ENCODE results near the gene INPP5K.
"Not testable (repeated sequence)": the region's sequence is repeated elsewhere in the genome, so short reads cannot be mapped to it uniquely, and the experiment has no call there.

Gene INPP5K

DNA sequence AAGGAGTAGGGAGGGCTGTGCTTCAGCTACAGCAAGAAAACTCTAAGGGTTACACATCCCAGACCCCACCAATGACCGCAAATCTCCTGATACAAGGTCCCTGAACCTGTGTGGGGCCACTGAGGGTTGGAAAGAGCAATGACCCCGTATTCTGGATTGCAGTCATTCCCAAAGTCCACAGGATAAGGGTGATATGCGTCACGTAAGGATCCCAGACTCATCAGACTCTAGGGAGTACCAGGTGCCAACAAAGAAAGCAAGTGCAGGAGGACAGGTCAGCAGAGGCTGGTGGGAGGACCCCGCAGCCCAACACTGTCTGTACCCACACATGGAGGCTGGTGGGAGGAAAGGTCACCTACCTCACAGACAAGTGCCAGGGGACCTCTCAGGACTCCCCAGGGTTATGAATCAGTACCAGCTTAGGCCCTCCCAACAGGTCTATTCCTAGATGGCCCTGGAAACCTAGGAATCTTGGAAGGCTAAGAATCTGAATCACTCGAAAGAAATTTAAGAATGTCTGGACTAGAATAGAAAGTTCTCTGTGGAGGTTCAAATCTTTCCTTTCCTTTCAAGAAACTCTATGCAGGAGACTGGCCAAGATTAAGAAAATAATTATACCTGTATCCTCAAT is 30.0 kb upstream of the INPP5K start:
- no peak for DNase-seq

DNA sequence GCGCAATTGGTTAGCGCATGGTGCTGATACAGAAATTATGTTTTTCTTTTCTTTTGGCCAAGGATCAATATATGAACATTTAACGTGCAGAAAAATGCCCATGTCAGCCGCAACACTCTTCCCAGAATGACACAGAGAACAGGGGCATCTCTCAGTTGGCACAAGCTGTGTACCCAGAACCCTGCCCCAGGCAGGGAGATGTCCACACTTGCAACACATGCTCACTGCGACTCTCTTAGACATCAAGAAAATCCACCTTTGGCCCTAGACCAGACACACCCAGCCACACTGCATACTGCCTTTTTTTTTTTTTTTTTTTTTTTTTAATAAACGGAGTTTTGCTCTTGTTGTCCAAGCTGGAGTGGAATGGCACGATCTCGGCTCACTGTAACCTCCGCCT is 29.2 kb upstream of the INPP5K start:
- no peak for DNase-seq

DNA sequence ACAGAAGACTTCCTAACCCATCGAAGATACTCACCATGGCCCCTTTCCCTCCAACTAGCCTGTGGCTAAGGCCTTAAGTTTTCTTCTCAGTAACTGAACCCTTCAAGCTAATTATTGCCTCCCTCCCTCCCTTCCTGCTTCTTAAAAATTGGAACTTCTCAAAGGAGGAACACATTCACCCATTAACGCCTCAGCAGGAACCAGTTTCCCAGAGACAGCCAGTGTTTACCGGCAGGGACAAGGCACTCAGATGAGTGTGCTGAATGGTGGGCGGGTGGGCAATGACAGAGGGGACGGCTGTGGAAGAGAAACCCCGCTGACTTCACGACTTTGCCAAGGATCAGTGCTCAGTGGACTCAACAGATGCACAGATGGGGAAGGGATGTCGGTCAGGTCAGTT is 25.9 kb upstream of the INPP5K start:
- no peak for DNase-seq

DNA sequence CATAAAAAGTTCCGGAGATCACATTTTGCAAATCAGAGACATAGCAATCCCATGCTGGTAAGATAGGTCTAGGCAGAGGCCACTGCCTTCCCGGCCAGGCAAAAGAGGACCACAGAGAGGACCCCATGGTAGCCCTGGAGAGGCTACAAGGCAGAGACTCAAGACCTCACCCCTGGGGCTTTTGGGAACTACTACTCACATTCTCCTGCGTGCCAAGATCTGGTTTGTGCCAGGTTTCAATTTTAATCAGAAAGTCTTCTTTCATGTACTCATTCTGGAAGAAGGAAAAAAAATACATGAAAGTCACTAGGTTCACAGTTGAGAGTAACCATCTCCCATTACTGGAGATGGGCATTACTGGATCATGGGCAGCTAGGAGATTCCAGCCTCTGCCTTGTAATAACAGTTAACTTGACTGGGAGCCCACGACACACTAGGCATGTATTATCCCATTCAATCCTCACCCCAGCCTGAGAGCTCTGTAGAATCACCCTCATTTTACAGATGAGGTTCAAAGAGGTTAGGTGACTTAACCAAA is 25.0 kb upstream of the INPP5K start:
- DNase-seq: no peak

DNA sequence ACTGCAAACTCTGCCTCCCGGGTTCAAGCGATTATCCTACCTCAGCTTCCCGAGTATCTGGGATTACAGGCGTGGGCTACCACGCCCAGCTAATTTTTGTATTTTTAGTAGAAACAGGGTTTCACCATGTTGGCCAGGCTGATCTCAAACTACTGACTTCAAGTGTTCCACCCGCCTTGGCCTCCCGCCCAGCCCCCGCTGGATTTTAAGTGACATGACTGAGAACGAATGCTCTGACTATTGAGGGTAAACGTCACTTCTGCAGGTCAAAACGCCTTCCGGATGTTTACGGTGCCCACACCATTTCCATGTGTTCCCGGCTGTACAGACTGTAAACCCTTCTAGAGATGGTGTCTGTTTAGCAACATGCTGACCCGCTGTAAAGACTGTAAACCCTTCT is 23.4 kb upstream of the INPP5K start:
- DNase-seq: no peak

DNA sequence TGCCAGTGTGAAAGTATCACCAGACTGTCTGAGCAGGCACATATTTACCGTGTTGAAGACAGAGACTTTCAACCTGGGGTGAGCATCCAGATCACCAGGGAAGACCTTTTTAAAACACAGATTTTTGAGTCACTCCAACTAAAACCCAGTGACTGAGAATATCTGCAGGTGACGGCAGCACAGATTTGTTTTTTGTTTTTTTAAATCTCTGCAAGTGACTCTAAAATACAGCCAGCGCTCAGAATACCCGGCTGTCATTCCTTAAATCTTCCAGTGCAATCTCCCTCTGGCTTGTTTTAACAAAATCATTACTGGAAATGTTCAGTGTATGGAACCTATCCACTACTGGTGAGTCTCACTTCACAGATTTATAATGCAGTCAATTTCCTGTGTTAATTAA is 19.3 kb upstream of the INPP5K start:
- DNase-seq: no peak

DNA sequence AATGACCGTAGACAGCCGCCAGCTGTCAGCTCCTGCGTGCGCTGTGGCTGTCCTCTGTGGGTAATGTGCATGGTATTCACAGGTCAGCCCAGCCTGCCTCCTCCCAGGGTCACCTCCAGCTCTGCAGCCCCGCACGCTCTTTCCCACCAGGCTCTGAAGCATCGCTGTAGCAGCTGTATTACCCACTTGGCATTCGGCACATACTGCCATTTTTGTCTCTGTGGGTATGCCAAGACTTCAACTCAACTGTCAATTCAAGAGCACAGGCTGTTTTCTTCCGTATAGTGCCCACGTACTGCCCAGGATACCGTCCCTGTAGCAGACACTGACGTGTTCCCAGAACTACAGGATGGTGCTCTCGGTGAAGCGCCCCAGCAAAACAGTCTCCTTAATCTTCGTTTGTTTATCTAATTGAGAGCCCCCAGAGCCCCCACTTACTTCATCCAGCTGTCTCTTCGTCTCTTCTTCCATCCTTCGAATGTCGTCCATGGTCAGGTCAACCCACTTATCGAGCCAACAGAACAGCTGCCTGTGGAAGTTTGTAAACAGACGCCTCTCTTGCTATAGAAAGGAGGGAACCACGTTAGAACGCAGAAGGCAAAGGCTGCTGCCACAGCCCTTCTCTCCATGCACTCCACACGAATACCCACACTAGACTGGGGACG is 17.4 kb upstream of the INPP5K start:
- DNase-seq: no peak

DNA sequence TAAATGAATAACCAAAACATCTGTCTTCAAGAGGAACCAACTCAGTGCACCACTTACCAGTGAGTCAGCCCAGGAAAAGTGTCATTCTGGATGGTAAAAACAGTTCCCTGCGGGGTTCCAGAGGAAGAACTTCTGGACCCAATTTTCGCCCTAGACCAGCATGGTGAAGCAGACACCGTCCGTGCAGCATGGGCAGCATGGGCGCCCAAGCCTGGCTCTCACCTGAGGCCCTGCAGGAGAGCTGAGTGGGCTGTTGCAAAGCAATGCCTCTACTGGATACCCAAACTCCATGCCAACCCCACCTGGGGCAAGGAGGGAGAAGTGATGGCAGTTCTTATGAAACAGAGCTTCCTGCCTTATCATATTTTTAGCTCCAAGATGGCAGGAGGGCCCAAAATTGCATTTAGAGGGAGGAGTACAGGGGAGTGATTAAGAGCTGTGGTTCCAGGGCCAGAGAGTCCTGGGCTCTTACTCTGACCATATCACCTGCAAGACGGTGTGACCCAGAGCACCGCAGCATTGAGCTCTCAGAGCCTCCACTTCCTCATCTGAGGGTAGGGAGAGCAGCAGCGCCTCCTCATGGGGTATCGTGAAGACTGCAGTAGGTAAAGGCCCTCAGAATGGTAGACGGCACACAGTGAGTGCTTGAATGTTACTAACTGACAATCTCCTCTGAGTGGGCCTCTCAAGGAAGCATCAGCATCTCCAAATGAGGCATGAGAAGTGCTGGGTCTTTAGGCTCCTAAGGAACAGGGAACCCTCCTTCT is 16.6 kb upstream of the INPP5K start:
- peak in 1 of 2 donors; percentile 7 for DNase-seq

DNA sequence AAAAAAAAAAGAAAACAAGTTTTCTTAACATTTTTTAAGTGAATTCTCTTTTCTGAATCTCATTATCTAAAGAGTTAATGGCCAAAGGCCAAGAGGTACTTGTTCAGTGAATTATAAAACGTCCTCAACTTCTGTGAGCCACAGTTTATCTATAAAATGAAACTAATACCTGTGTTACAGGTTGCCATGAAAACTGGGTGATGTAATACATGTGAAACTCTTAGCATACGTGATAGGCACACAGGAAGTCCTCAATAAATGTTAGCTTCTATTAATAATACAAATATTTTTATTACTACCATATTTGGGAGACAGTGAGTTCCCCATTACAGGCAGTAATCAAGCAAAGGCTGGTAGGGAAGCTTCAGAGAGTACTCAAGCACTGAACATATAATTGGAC is 13.5 kb upstream of the INPP5K start:
- DNase-seq: no peak

DNA sequence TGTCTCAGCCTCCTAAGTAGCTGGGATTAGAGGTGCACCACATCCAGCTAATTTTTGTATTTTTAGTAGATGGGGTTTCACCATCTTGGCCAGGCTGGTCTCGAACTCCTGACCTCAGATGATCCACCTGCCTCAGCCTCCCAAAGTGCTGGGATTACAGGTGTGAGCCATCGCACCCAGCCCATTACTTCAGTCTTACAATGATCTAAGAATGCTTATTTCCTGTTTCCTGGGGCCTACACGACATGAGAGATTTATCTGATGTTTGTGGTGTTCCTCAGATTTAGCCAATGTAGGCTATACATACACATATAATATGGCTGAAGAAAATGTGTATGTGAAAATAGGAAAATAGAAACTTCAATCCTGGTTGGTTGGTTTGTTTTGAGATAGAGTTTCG is 10.5 kb upstream of the INPP5K start:
- not testable (repeated sequence) for DNase-seq

DNA sequence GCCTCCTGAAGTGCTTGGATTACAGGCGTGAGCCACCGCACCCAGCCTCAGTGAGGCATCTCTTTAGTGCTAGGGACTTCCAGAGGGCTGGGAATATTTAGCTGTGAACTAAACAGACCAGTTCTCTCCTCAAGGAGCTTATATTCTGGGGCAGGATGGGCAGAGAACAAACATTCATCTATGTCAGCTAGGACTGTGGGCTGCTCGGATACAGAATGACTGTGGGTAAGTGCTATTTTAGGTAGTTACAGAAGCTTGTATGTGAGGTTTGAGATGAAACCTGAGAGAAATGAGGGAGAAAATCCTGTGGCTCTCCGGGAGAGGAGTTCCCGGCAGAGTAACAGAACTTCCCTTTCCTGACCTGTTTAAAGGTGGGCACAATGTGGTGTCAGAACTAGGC is 6.2 kb upstream of the INPP5K start:
- DNase-seq: no peak

DNA sequence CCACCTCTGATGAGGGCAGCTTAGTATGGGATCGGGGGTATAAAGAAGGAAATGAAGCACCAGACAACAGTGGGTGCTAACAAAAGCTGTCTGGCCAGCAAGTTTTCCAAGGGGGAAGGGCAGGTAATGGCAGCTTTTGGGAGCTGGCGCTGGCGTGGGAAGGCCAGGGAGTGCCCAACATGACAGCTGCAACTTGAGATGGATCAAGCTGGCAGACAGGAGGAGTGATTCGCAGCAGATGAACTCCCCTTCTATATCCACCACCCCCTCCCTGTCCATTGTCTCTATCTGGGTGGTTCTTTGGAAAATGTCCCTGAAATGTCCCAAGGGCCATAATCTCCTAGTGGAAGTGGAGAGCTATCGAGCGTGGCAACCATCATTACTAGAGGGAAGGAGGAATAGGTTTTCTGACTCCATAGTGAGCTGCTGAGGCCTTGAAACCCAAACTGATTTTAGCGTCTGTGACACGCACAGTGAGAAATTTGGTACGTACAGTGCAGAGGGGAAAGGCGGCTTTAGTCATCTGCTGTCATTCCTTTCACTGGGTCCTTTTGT is 4.8 kb upstream of the INPP5K start:
- no peak for DNase-seq

DNA sequence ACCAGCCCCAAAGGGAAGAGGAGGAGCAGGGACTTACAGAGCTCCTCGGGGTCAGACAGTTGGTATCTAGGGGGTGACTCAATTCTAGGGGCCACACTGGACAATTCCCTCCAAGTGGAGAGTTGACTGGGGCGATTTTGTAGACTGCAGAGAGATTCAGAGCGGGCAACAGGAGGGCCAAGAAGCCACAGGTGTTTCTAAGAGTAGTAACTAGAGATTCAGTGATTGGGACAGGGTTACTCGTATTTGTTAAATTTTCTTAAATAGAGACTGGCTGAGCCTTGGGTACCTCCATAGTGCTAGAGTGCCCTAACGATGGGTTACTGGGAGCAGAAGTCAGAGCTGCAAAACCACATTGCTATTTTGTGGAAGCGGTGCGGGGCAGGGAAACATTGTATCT is 3.3 kb upstream of the INPP5K start:
- no peak for DNase-seq

DNA sequence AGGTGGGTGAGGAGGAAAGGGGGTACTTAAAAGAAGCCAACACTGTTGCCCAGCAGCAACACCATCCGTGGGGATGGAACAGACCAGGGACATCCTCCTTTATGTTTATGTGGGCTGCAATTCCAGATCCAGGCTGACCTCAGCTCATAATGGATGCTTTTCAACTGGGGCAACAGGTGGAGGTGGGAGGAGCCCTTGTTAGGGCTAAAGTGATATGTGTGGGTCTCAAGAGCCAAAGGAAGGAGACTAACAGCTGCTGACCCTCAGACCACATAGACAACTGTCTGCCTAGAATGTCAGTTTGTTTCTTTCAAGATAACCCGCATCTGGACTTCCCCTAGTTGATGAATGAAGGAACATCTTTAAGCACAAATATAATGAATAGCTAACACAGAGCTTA is 2.0 kb upstream of the INPP5K start:
- no peak for DNase-seq

DNA sequence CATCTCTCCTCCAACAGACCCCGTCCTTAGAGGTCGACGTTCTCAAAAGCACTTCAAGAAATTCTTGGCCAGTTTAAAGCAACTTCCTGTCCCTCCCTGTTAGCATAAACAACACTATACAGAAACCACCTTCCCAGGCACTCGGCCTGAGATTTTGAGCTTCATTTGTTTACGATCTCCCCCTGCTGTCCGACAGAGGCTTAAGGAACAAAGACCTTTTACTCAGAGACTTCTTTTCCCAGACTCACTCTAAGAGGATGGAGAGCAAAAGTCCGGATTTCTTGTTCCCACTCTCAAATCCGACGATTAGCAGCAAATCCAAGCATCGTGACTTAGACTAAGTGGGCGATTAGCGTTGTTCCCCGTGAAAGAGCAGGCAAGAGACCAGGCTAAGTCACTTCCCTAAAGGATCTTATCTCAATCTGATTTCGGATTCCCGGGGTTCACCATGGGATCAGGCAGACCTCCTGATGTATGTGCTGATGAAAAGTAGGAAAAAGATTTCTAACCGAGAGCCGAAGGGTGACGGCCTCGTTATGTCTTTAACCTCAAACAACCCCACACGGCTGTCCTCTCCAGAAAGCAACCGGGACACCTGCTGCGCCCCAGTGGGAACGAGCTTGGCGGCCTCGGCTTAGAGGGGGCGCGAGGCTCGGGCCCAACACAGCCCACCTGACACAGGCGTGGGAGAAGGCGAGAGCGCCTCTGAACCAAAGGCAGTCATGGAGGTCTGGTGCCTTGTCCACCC is 598 bp downstream of the INPP5K start:
- peak in 1 of 2 donors; percentile 30 for DNase-seq

DNA sequence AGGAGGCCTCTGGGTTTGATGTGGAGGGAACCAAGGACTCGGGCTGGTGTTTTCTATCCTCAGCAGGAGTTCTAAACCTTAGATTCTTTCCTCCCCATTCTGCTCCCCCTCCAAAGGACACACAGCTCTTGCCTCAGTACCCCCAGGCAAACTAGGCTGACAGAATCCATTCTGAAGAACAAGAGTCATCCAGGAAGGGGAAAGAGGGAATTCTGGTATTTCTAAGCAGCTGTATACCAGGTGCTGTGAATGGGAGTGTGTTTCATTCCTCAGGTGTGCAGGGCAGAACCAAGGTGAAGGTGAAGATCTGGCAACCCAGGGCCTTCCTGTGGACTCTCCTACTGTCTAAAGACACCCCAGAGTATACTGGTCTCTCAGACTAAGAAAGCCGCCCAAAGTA is 4.1 kb downstream of the INPP5K start:
- no peak for DNase-seq

DNA sequence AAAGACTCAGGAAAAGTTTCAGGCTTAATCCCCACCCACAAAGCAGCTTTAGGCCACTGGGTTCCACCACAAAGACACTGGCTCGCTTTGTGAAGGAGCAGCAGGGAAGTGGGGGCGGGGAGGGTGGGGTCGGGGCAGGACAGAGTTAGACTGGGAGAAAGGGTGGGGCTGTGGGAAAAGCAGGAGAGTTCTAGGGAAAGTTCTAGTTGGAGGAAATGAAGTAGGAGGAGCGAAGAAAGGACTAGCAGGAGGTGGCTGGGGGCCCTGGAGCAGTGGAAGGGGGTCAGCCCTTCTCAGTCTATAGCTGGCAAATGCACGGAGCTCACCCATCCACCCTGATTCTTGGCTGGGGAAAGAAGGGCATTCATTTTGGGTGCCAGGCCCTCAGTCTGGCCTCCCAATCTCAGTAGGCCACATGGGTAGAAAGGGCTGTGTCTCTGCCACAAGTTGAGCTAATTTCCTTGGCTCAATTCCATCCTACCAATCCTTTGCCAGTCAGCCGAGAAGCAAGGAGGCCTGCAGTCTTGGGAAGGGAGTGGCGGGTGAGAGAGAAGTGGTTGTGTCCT is 4.6 kb downstream of the INPP5K start:
- no peak for DNase-seq

DNA sequence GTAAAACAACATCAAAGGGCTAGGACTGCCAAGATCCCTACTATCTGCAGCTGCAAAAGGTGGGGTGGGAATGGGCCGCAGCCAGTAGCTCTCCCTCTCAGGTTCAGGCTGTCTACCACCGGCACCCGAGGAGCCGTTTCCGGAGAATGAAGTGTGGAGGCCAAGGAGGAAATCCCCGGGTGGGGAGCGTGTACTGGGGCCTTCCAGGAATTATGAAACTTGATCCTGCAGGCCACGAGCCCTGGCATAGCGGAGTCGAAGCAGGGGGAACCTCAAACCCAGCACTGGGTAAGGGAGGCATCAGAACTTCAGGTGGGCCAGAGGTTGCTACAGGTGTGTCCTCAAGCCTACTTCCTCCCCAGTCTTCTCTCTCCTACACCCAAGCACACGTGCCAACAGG is 5.1 kb downstream of the INPP5K start:
- DNase-seq: no peak

DNA sequence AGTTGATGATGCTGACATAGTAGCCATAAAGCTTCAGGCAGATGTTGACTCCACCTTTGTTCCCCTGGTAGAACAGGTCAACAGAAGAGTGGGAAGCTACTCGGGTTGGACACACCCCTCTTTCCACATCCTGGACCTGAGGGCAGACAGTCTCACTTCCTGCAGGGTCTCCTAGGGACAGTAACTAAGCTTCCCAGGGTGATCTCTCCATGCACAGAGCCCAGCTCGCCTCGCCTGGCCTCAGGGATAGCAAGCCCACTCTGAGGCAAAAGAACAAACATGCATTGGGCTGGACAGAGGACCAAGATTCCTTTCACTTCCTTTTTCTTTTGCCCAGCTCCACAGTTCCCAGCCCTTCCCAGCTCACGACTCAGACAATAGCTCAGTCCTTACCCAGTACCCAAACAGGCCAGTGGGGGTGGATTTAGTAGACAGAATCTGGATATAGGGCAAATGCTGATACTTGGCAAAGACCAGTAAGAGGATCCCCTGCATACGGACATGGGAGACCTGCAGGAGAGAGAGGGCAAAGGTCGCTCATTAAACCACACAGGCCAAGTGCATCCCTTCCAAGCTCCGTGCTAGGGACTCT is 7.0 kb downstream of the INPP5K start:
- DNase-seq: no peak

DNA sequence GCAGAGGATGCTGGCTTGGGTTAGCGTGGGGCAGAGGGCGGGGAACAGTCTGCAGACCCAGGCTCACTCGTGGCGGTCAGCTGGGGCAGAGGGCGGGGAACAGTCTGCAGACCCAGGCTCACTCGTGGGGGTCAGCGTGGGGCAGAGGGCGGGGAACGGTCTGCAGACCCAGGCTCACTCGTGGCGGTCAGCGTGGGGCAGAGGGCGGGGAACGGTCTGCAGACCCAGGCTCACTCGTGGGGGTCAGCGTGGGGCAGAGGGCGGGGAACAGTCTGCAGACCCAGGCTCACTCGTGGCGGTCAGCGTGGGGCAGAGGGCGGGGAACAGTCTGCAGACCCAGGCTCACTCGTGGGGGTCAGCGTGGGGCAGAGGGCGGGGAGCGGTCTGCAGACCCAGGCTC is 7.7 kb downstream of the INPP5K start:
- DNase-seq: not testable (repeated sequence)

DNA sequence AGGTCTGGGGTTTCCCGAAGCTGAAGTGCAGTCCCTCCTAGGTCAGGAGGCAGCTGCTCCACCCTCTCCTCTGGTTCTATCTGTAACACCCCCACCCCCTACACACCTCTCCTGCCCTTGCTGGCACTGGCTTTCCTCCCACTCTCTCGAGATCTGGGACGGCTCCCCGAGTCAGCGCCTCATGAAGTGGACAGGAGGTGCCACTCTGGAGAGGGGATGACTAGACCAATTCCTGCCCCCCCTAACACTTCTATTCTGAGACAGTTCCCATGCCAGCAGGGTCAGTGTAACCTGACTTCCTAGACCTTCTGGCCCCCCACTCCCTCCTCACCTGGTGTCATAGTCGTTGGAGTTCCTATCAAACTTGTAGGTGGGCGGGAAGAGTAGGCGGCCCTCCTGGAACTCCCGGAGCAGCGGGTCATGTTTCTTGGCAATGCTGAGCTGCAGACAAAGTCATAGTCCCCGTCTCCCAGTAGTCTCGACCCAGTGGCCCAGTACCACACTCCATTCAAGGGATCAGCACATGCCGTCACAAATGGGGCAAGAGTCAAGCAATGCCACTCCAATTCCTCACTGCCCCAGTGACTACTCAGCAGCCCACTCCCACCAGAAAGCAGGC is 9.7 kb downstream of the INPP5K start:
- DNase-seq: no peak

DNA sequence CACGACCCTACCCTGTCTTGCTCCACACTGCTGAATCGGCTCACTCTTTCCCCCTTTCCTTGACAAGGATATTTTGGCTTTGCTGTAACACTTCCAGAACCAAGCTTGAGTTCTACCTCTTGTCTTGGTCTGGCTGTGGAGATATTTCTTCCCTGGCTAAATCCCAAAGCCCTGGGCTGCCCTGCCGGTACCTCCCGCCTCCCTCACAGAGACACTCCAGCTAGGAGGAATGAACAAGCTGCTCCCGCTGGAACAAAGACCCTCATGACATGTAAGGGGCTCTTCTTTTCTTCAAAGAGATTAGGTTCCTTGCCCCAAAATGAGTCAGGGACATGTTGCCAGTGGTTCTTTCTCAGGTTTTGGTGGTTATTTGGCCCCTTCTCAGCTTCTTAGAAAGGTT is 10.8 kb downstream of the INPP5K start:
- no peak for DNase-seq

Data from stimulated activated CD4-positive, alpha-beta T cell treated with anti-CD3 and anti-CD28 coated beads, Interleukin-2, amount 100 ng/mL, for 48 hours (primary cell).